ENCODE results near the gene ATG4A.

Gene ATG4A, protein sequence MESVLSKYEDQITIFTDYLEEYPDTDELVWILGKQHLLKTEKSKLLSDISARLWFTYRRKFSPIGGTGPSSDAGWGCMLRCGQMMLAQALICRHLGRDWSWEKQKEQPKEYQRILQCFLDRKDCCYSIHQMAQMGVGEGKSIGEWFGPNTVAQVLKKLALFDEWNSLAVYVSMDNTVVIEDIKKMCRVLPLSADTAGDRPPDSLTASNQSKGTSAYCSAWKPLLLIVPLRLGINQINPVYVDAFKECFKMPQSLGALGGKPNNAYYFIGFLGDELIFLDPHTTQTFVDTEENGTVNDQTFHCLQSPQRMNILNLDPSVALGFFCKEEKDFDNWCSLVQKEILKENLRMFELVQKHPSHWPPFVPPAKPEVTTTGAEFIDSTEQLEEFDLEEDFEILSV

DNA sequence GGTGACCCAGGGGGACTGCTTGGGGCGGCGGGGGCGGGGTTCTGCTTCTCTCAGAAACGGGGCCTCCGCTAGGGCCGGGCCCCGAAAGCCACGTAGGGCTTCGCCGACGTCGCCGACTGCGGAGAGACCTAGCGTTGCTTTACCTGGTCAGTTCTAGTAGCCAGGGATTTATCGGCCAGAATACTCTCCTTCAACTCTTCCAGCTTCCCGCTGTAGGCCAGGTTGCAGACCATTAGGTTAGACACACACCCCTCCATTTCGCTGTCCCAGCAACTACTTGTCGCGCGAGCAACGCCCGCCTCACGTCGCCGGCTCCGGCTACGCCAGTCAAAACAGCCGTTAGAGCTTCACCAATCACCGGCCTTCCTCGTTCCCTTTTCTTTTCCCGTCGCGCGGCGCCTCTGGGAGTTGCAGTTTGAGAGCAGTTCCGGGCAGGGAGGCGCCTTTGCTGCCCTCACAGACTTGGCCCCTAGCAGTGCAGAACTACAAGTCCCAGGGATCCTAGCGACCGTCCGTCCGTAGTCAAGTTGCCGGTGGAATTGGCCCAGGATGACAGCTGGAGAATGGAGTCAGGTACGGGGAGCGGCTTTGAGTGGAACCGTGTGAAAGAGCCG is at the start of gene ATG4A, which contains the start of gene PSMD10:
TSS of gene ATG4A (plus strand) at position 515 of the 614 bp plus-strand sequence. CDS start at position 564, 49 bp downstream.
TSS of gene PSMD10 (minus strand) at position 279 of the 614 bp plus-strand sequence. CDS start at position 257, 22 bp downstream.
- peak; percentile 96 for DNase-seq (ENCODE audit: low spot score)

GRCh38 chrX:108044554-108045256 is 46.9 kb upstream of the ATG4A start, which contains the start of gene VSIG1:
Gene VSIG1, plus strand, starts transcription at chrX:108045065. Its CDS starts 66 bp downstream, at chrX:108045131.
- no peak for DNase-seq (ENCODE audit: low spot score)

DNA sequence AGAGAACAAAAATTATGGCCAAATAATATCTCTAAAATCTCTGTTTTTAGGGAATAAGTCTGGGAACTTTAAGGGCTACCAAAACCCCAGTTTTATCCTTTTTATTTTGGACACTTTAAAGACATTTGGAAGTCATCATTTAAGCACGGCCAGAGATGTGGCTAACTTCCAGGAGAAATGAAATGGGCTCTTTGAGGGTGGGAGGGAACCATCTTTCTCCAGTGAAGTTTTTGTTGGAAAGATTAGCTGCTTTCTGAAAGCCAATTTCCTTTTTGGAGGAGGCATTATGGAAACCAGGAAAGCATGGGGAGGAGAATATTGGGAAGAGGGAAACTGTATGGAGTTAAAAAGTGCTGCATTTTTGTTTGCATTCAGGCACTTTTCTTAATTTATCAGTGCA is 41.9 kb upstream of the ATG4A start:
- DNase-seq (ENCODE audit: low spot score): no peak

GRCh38 chrX:108053218-108053617 is 38.4 kb upstream of the ATG4A start:
- DNase-seq (ENCODE audit: low spot score): no peak

DNA sequence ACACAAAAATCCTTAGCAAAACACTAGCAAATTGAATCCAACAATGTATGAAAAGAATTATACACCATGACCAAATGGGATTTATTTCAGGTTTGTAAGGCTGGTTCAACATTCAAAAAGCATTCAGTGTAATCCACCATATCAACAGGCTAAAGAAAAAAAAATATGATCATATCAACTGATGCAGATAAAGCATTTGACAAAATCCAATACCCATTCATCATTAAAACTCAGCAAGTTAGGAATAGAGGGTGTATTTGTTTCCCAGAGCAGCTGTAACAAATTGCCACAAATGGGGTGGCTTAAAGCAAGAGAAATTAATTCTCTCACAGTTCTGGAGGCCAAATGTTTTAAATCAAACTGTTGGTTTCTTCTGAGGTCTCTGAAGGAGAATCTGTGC is 36.0 kb upstream of the ATG4A start:
- DNase-seq (ENCODE audit: low spot score): no peak

DNA sequence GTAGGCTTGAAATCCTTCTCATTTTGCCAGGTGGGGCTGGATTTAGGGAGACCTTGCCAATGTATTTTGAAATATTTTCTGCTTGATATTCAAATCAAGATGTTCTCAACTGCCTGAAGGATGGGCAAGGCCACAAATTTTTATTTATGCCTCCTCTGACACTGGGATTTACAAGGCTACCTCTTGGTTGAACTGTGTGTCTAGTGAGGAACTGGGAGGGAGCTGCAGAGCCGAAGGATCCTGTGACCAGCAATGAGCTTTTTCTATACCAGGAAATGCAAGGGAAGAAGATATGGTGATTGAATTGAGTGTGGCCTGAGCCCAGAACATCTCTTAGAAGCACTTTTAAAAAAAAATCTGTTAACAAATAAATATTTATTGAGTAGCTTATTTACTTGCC is 31.8 kb upstream of the ATG4A start:
- DNase-seq (ENCODE audit: low spot score): no peak

DNA sequence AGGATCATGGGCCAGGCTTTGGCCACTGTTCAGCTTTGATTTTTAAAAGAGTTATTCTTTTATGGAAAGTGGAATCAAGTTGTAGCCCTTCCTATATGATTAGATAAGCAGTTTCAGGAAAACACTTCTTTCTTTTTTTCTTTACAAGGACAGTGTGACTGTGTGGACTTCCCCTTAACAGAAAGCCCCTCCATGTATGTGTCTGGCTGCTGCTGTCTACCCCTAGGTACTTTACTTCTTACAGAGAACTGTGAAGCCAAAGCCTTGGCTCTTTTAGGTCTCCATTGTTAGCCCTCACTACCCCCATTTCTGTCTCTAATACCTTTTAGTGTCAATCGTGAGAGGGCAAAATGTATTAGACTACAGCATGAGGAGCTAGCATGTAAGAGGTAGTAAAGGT is 27.6 kb upstream of the ATG4A start:
- DNase-seq (ENCODE audit: low spot score): no peak

DNA sequence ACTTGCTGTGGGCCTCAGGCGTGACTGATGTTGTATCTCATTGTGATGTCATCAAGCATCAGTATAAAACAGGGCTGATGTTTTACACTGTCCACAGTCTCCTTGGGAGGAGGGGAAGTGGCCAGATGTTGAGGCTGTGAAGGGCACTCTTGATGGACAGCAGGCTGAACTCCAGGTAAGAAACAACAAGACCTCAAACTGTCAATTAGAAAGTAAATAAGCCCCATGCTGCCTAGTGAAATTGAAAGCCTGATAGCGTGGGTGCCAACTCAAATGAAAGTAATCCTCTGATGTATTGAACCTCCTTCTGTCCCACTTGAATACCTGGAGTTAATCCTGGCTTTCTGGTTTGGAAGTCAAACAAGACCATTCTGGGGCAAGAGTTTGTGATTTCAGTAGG is 27.0 kb upstream of the ATG4A start:
- no peak for DNase-seq (ENCODE audit: low spot score)

GRCh38 chrX:108068121-108068520 is 23.5 kb upstream of the ATG4A start:
- no peak for DNase-seq (ENCODE audit: low spot score)

DNA sequence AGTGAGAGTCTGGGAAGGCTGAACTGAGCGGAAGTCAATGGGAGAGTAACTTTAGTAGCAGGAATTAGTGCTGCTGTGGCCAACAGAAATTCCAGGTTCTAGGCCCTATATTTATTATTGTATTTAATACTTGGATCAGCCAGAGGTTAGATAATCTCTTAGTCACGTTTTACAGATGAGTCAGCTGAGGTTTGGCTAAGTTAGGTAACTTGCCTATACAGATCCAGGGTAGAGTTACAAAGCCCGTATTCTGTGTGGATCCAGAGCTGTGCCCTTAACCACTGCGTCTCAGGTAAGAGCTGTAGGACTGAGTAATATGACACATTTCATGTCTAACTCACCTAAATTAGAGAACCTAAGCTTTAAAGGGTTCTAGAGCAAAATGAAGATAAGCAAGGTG is 20.7 kb upstream of the ATG4A start:
- no peak for DNase-seq (ENCODE audit: low spot score)

GRCh38 chrX:108071578-108071977 is 20.0 kb upstream of the ATG4A start:
- no peak for DNase-seq (ENCODE audit: low spot score)

DNA sequence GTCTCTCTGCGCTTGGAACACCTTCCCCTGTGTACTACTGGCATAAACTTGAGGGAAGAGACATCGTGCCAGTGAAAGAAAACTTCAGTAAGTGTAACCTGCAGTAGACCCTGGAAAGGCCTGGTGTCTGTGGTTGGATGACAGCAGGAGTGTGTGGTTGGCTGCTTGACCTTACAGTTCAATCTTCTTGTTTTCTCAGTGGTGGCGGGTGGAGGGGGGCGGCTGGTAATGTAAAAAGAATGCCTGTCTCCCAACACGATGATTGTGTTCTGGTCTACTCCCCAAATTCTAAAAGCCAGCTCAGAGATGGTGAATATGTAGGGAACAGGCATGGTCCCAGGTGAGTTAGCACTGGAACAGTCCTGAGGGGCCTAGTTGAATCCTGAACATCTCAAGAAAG is 18.8 kb upstream of the ATG4A start:
- no peak for DNase-seq (ENCODE audit: low spot score)

GRCh38 chrX:108081110-108081509 is 10.5 kb upstream of the ATG4A start:
- no peak for DNase-seq (ENCODE audit: low spot score)

DNA sequence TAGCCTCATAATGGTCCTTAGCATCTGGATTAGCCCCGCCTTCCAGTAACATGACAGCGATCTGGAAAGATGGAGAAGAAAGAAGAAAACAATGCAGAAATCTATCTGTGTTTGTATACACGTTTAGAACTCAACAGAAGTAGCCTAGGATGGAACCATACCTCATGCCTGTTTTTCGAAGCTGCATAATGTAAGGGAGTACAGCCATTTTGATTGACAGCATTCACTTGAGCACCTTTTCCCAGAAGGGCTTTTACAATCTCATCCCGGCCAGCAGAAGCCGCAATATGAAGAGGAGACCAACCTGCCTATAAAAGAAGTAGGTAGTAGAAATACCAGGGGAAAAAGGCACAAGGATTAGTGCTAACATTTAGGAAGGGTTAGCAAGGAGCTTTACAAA is 3.8 kb upstream of the ATG4A start:
- DNase-seq (ENCODE audit: low spot score): no peak

GRCh38 chrX:108088511-108088910 is 3.1 kb upstream of the ATG4A start:
- DNase-seq (ENCODE audit: low spot score): no peak

GRCh38 chrX:108090491-108091263 is 901 bp upstream of the ATG4A start:
- peak; percentile 36 for DNase-seq (ENCODE audit: low spot score)

GRCh38 chrX:108091878-108092291 is 307 bp downstream of the ATG4A start:
- no peak for DNase-seq (ENCODE audit: low spot score)

DNA sequence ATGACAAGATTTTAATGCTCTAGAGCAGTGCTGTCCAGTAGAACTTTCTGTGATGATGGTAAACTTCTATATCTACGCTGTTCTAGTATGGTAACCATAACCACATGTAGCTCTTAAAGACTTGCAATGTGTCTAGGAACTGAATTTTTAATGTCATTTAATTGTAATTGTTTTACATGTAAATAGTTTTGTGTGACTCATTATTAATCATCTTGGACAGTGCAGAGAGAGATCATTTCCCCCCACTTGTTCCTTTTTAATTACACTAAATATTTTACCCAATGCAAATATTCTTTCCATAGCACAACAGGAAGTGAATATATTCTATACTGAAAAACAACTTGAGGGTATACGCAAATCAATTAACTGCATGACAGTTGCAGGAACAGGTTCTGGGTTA is 5.8 kb downstream of the ATG4A start:
- DNase-seq (ENCODE audit: low spot score): no peak

GRCh38 chrX:108105473-108105872 is 13.9 kb downstream of the ATG4A start:
- no peak for DNase-seq (ENCODE audit: low spot score)

DNA sequence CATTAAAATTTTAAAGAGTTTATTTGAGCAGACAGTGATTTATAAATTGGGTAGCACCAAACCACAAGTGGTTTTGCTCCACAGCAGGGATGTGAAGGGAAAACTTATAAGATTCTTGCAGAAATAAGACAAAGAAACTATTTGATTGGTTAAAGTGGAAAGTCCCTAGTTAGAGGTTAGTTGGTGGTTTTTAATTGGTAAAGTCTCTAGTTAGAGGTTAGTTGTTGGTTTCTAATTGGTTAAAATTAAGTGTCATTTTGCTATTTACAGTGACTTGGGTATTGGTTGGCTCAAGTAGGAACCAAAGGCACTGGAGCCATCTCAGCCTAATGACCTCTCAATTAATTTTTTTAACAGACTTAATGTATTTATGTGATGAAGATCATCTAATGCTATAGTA is 23.0 kb downstream of the ATG4A start:
- DNase-seq (ENCODE audit: low spot score): no peak

GRCh38 chrX:108117988-108118387 is 26.4 kb downstream of the ATG4A start:
- DNase-seq (ENCODE audit: low spot score): no peak

GRCh38 chrX:108121291-108121690 is 29.7 kb downstream of the ATG4A start:
- DNase-seq (ENCODE audit: low spot score): no peak

Measured in NAMALWA (cell line).